Measurements from ENCODE around the gene HIP1.
"Not testable (repeated sequence)": the region's sequence is repeated elsewhere in the genome, so short reads cannot be mapped to it uniquely, and the experiment has no call there.

HIP1 gene

DNA sequence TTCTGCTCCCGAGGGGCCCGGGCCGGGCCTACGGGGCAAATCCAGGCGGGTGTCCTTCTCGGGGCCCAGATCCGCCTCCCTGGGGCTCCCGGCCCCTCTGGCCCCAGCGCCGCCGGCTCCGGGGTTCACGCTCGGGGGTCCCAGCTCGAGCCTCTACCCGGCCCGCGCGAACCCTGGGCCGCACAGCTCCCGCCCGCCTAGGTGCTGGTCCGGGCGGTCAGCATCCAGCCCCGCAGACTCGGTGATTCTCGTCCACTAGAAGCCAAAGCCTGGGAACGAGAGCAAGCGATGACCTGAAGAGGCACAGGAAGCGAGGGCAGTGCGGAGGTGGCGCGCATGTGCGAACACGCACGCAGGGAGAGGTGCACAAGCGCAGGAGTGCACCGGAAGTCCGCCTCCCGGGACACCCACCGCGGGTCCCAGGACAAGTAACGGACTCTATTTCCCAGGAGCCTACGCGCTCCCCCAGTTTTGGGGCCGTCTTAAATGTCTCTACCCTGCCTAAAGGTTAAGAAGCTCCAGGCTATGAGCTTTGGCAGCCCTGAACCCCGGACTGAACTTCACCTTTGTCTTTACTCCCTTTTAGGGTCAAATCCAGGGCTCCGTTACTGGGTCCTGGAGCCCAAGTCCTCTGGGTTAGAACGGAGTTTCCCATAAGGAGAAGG lies 252.6 kb downstream of the HIP1 start, which contains the start of gene POM121C:
TSS of gene POM121C (minus strand) at position 321 of the 665 bp plus-strand sequence. CDS start 44,803 bp downstream, outside the sequence.
- DNase-seq (ENCODE audit: low read depth), result peak; percentile 91

DNA sequence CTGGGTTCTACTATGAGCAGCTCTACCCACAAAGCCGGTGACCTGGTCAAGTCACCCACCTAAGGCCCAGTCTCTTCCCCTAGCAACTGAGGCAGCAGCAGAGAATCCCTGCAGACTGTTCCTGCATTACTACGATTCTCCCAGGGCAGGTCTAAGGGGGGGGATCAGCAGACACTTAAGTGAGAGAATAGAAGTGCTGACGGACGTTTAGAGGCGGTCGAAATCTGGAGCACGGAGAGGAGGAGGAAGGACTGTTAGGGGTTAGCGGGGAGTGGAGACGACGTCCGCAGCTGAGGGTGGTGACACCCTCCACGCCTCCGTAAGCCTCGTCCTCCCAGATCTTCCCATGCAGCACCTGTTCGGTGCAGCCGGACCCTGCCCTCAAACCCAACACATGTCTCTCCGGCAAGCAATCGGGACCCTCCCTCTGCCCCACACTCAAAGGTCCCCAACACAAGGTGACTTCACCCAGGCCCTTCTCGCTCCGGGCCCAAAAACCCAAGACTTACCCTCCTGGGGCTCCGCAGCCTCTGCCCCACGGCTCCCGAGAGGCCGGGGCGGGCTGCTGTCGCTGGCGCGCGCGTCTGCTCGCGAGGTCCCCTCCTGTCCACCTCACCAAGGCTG lies 253.3 kb downstream of the HIP1 start:
- not testable (repeated sequence) for DNase-seq (ENCODE audit: low read depth)

All from fibroblast of gingiva (primary cell).